OCI-LY1 (cell line): ENCODE results near the gene ITIH3.

Experiments
- H2AFZ ChIP-seq: fragments of 200-600 bp; sonication (generic), shearing (Covaris generic); 2 replicates; pipeline ENCODE4 v1.6.0; 2014; ENCODE audit warnings: antibody characterized with exemption, mild to moderate bottlenecking, low read length
- H3F3A ChIP-seq: fragments of 200-600 bp; sonication (generic), shearing (Covaris generic); 2 replicates; pipeline ENCODE4 v1.6.0; 2014; ENCODE audit warnings: mild to moderate bottlenecking, antibody characterized with exemption, low read length, moderate library complexity; ENCODE audit not compliant: insufficient read depth
- H3K27ac ChIP-seq: fragments of 200-600 bp; sonication (generic); 2 replicates; pipeline ENCODE4 v1.5.1; 2014; ENCODE audit warnings: low read length, mixed run types, mild to moderate bottlenecking, low read depth; ENCODE audit not compliant: poor library complexity, severe bottlenecking
- H3K27me3 ChIP-seq: fragments of 200-600 bp; sonication (generic); 2 replicates; pipeline ENCODE4 v1.6.0; 2014; ENCODE audit warnings: antibody characterized with exemption, mild to moderate bottlenecking, low read length, moderate library complexity; ENCODE audit not compliant: insufficient read depth
- H3K36me3 ChIP-seq: fragments of 200-600 bp; sonication (generic); 2 replicates; pipeline ENCODE4 v1.6.1; 2014; ENCODE audit warnings: mild to moderate bottlenecking, antibody characterized with exemption, low read length, moderate library complexity, mixed read lengths; ENCODE audit not compliant: insufficient read depth
- H3K4me1 ChIP-seq: fragments of 200-600 bp; sonication (generic); 2 replicates; pipeline ENCODE4 v1.5.1; 2014; ENCODE audit warnings: mild to moderate bottlenecking, low read length, moderate library complexity; ENCODE audit not compliant: insufficient read depth, severe bottlenecking
- H3K4me2 ChIP-seq: fragments of 200-600 bp; sonication (generic), shearing (Covaris generic); 2 replicates; pipeline ENCODE4 v1.6.1; 2014; ENCODE audit warnings: low read length
- H3K4me3 ChIP-seq: fragments of 200-600 bp; sonication (generic); 2 replicates; pipeline ENCODE4 v1.5.1; 2014; ENCODE audit warnings: low read length, low read depth, mild to moderate bottlenecking, mixed read lengths; ENCODE audit not compliant: poor library complexity, severe bottlenecking
- H3K79me2 ChIP-seq: fragments of 200-600 bp; shearing (Covaris generic); 2 replicates; pipeline ENCODE4 v1.6.1; 2016; ENCODE audit warnings: mixed run types, low read length, mixed read lengths; ENCODE audit not compliant: insufficient read depth
- H3K9ac ChIP-seq: fragments of 200-600 bp; sonication (generic), shearing (Covaris generic); 2 replicates; pipeline ENCODE4 v1.6.1; 2014; ENCODE audit warnings: mild to moderate bottlenecking, low read length, mixed read lengths
- H3K9me2 ChIP-seq: fragments of 200-600 bp; sonication (generic), shearing (Covaris generic); 2 replicates; pipeline ENCODE4 v1.6.1; 2014; ENCODE audit warnings: low read depth, mild to moderate bottlenecking, low read length, mixed read lengths
- H3K9me3 ChIP-seq: fragments of 200-600 bp; shearing (Covaris generic); 2 replicates; pipeline ENCODE4 v1.6.1; 2014; ENCODE audit warnings: low read length, mixed read lengths
- H4K20me1 ChIP-seq: fragments of 200-600 bp; sonication (generic), shearing (Covaris generic); 2 replicates; pipeline ENCODE4 v1.6.0; 2016; ENCODE audit warnings: mild to moderate bottlenecking, low read length; ENCODE audit not compliant: insufficient read depth
- EZH2 ChIP-seq: fragments of 200-600 bp; sonication (generic), shearing (Covaris generic); IDR thresholded peaks from 2 replicates; pipeline ENCODE4 v1.8.0; 2017; ENCODE audit warnings: borderline replicate concordance, mixed run types, mild to moderate bottlenecking, antibody characterized with exemption, low read length, moderate library complexity, mixed read lengths
- TF ChIP-seq, protein P1 (sequence below): fragments of 200-600 bp; sonication (generic), shearing (Covaris generic); IDR thresholded peaks from 2 replicates; pipeline ENCODE4 v1.5.1; 2017; ENCODE audit warnings: mild to moderate bottlenecking, antibody characterized with exemption, low read length, moderate library complexity, mixed read lengths

The ITIH3 gene

GRCh38 chr3:52817860-52818259 is 23.3 kb downstream of the ITIH3 start:
- H3K9me3 ChIP-seq, result no peaks in the 10 kb centered on the region
- no peaks in the 10 kb centered on the region for H3K79me2 ChIP-seq
- no peaks in the 10 kb centered on the region for H4K20me1 ChIP-seq
- no peaks in the 10 kb centered on the region for H3K9me2 ChIP-seq
- H3K27me3 ChIP-seq, result no peaks in the 10 kb centered on the region
- H3K4me2 ChIP-seq, result no peak overlapping the region
- H3K36me3 ChIP-seq, result no peaks in the 10 kb centered on the region
- no peaks in the 10 kb centered on the region for H3K4me1 ChIP-seq
- TF ChIP-seq EZH2, result no peak
- TF ChIP-seq, protein P1, sequence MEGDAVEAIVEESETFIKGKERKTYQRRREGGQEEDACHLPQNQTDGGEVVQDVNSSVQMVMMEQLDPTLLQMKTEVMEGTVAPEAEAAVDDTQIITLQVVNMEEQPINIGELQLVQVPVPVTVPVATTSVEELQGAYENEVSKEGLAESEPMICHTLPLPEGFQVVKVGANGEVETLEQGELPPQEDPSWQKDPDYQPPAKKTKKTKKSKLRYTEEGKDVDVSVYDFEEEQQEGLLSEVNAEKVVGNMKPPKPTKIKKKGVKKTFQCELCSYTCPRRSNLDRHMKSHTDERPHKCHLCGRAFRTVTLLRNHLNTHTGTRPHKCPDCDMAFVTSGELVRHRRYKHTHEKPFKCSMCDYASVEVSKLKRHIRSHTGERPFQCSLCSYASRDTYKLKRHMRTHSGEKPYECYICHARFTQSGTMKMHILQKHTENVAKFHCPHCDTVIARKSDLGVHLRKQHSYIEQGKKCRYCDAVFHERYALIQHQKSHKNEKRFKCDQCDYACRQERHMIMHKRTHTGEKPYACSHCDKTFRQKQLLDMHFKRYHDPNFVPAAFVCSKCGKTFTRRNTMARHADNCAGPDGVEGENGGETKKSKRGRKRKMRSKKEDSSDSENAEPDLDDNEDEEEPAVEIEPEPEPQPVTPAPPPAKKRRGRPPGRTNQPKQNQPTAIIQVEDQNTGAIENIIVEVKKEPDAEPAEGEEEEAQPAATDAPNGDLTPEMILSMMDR, result no peak
- H3K27ac ChIP-seq, result no peak overlapping the region
- H3F3A ChIP-seq, result no peaks in the 10 kb centered on the region
- H2AFZ ChIP-seq, result no peak overlapping the region
- no peak overlapping the region for H3K4me3 ChIP-seq
- no peak overlapping the region for H3K9ac ChIP-seq

- H3K79me2 ChIP-seq, result no peaks in the 10 kb centered on the region
- no peaks in the 10 kb centered on the region for H3K9me2 ChIP-seq
- no peak overlapping the region for H2AFZ ChIP-seq
- no peaks in the 10 kb centered on the region for H3K36me3 ChIP-seq
- no peak overlapping the region for H3K4me3 ChIP-seq
- H3K27me3 ChIP-seq, result no peaks in the 10 kb centered on the region
- TF ChIP-seq EZH2, result no peak
- no peaks in the 10 kb centered on the region for H3F3A ChIP-seq
- no peak overlapping the region for H3K4me2 ChIP-seq
- no peaks in the 10 kb centered on the region for H3K9me3 ChIP-seq
- H3K27ac ChIP-seq, result no peak overlapping the region
- no peaks in the 10 kb centered on the region for H4K20me1 ChIP-seq
- H3K4me1 ChIP-seq, result no peaks in the 10 kb centered on the region
- H3K9ac ChIP-seq, result no peak overlapping the region
Observed at GRCh38 chr3:52819936-52820335, 25.3 kb downstream of the ITIH3 start.

DNA sequence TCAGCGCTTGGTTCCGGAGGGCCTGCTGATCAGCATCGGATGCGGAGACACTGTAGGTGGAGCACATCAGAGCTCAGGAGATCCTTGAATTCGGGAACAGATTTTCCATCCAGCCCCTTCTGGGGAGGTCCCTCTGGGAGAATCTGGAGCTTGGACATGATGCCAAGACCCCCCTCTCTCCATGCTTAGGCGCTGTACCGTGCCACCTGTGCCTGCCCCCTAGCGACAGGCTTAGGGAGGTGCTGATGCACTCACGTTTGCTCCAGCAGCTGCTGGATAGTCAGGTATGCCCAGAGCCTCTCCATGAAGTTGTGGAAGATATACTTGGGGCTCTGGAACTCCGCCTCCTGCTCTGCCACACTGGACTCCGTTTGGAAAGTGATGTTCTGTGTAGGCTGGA is 26.1 kb downstream of the ITIH3 start:
- no peaks in the 10 kb centered on the region for H3K4me1 ChIP-seq

GRCh38 chr3:52822363-52822762 is 27.8 kb downstream of the ITIH3 start:
- Histone ChIP-seq H2AFZ (no peak overlapping the region), H3F3A (no peaks in the 10 kb centered on the region), H3K36me3 (no peaks in the 10 kb centered on the region)

More for the DNA sequence above, 26.1 kb downstream of the ITIH3 start:
- H4K20me1 ChIP-seq, result no peaks in the 10 kb centered on the region
- H3K9me3 ChIP-seq, result no peaks in the 10 kb centered on the region
- no peaks in the 10 kb centered on the region for H3F3A ChIP-seq
- no peak overlapping the region for H2AFZ ChIP-seq
- no peak overlapping the region for H3K4me3 ChIP-seq
- H3K4me2 ChIP-seq, result no peak overlapping the region
- H3K27me3 ChIP-seq, result no peaks in the 10 kb centered on the region
- H3K36me3 ChIP-seq, result no peaks in the 10 kb centered on the region
- TF ChIP-seq, protein P1, result peak; percentile 92
- no peak for TF ChIP-seq EZH2
- H3K9ac ChIP-seq, result no peak overlapping the region
- no peaks in the 10 kb centered on the region for H3K79me2 ChIP-seq
- no peaks in the 10 kb centered on the region for H3K9me2 ChIP-seq
- H3K27ac ChIP-seq, result no peak overlapping the region

More at GRCh38 chr3:52822363-52822762, 27.8 kb downstream of the ITIH3 start:
- H3K4me3 ChIP-seq, result no peak overlapping the region
- H4K20me1 ChIP-seq, result no peaks in the 10 kb centered on the region
- no peaks in the 10 kb centered on the region for H3K79me2 ChIP-seq
- H3K9me2 ChIP-seq, result no peaks in the 10 kb centered on the region
- no peaks in the 10 kb centered on the region for H3K4me1 ChIP-seq
- H3K27ac ChIP-seq, result no peak overlapping the region
- TF ChIP-seq EZH2, result no peak
- TF ChIP-seq, protein P1, result no peak
- no peak overlapping the region for H3K9ac ChIP-seq
- H3K27me3 ChIP-seq, result no peaks in the 10 kb centered on the region
- H3K9me3 ChIP-seq, result no peaks in the 10 kb centered on the region
- H3K4me2 ChIP-seq, result no peak overlapping the region
